Spleen (tissue), 7 donors: ENCODE results near the gene NUDT9.

Experiments used
- POLR2A ChIP-seq, 3 donors: fragments of 450-650 bp; IDR thresholded peaks; one replicate each; pipeline ENCODE4 v1.5.1; 2017; ENCODE audit warnings: antibody characterized with exemption in 3 of 3, mild to moderate bottlenecking in 1 of 3
- POLR2AphosphoS5 ChIP-seq, 3 donors: sonication (generic); formaldehyde crosslinking; IDR thresholded peaks; one replicate each; pipeline ENCODE4 v1.5.1; 2017; ENCODE audit warnings: antibody characterized with exemption in 3 of 3
- TF ChIP-seq, protein P1 (sequence below), 11 experiments: fragments of 200-600 bp in 7 of 11; fragments of 450-650 bp in 4 of 11; sonication (generic) in 4 of 11; IDR thresholded peaks in 8 of 11; conservative IDR thresholded peaks in 3 of 11; 1 replicate in 7 of 11; 2 replicates in 4 of 11; pipeline versions ENCODE4 v1.4.0 to v1.8.0; 2016 to 2021; ENCODE audit warnings: antibody characterized with exemption in 11 of 11, inconsistent platforms in 4 of 11, mild to moderate bottlenecking in 1 of 11
- donor health status: DM: no; HTN: no; CAD: no; lungs with moderate emphysema.
- donor health status: DM: no; HTN: no; CAD: no.
- donor health status: DM: no; HTN: no; CAD: no.

DNA sequence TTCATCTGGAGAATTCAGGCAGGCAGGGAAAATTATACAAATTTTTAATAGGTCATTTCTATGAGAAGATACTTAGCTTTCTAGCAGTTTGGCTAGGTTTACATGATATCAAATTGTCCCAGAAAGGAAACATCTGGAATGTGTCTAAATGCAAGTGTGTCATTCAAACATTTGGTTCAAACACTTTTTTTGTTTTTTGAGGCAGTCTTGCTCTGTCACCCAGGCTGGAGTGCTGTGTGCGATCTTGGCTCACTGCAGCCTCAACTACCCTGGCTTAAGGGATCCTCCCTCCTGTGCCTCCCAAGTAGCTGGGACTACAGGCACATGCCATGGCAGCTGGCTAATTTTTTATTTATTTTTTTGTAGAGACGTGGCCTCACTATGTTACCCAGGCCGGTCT is 75.2 kb downstream of the NUDT9 start:
- TF ChIP-seq, protein P1, sequence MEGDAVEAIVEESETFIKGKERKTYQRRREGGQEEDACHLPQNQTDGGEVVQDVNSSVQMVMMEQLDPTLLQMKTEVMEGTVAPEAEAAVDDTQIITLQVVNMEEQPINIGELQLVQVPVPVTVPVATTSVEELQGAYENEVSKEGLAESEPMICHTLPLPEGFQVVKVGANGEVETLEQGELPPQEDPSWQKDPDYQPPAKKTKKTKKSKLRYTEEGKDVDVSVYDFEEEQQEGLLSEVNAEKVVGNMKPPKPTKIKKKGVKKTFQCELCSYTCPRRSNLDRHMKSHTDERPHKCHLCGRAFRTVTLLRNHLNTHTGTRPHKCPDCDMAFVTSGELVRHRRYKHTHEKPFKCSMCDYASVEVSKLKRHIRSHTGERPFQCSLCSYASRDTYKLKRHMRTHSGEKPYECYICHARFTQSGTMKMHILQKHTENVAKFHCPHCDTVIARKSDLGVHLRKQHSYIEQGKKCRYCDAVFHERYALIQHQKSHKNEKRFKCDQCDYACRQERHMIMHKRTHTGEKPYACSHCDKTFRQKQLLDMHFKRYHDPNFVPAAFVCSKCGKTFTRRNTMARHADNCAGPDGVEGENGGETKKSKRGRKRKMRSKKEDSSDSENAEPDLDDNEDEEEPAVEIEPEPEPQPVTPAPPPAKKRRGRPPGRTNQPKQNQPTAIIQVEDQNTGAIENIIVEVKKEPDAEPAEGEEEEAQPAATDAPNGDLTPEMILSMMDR (IDR thresholded peaks at IDR 0.05 in 8 of 11, conservative IDR thresholded peaks at IDR 0.05 in 3 of 11): no peak
- no peak for TF ChIP-seq POLR2AphosphoS5 (IDR thresholded peaks at IDR 0.05)
- TF ChIP-seq POLR2A (IDR thresholded peaks at IDR 0.05): no peak
